Measurements from ENCODE around the gene RPS25. TPM values are rescaled to one million over a fixed set of nuclear protein-coding genes. Genes with fewer than 3 reads are reported as not detected.

Gene RPS25
- total and polyA plus RNA-seq, 4 donors = 228 to 499 (median 385) TPM

DNA sequence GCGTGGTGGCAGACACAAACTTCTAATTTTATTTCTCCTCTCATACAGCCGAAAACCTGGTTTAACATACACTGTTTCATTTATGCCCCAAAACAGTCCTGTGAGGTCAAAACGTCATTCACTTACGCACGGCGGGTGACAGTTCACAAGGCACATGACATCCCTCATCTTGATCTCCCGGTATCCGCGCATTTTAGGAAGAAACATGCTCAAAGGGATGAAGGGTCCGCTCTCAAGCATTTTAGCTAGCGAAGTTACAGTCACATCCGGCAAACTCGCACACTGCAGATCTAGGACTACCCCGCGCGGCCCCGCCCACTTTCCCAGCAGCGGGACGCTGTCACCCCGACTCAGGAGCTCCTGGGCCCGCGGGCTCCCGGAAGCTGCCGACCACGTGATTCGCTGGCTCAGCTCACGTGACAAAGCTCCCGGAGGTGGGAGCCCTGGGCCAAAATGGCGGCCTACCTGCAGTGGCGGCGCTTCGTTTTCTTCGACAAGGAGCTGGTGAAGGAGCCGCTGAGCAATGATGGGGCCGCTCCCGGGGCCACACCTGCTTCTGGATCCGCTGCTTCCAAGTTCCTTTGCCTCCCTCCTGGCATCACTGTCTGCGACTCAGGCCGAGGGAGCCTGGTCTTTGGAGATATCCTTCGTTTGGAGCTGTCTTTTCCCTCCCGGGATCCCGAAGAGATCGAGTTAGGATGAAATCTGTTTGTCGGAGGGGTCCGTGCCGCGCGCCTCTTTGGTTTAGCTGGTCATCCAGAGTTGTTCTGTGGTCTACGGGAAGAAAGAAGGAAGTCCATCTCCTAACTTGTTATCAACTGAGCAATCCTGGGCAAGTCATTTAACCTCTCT is 49.5 kb upstream of the RPS25 start, which contains the start of gene VPS11:
Gene VPS11, plus strand, starts transcription at position 448 of the 852 bp plus-strand sequence. Its CDS starts 6 bp downstream, at position 454.
- peak within 1 kb of the TSS; percentile 73 to 76 for H3K9ac ChIP-seq (ENCODE audit: low read depth in 1 of 2, low read length in 2 of 2)
- H3K4me1 ChIP-seq (ENCODE audit: control insufficient read depth in 4 of 4, insufficient read depth in 4 of 4, low read length in 3 of 4) = peaks cover 2 to 27% (median 20%) of the 10 kb centered on the region in 4 donors
- peak within 1 kb of the TSS; percentile 45 to 97 (median 67) for H3K4me3 ChIP-seq (ENCODE audit: low read depth in 1 of 3, low read length in 3 of 3)
- under 1% methylated on average over 49 of the region's 49 CpGs for WGBS
- peak; percentile 97 for DNase-seq (ENCODE audit: low spot score)
- H3K9me3 ChIP-seq (ENCODE audit: control insufficient read depth in 4 of 4, low read length in 3 of 4) = no peaks in the 10 kb centered on the region
- H3K27me3 ChIP-seq (ENCODE audit: control insufficient read depth in 4 of 4, insufficient read depth in 4 of 4, low read length in 3 of 4) = no peaks in the 10 kb centered on the region
- peaks cover 7 to 22% (median 16%) of the 10 kb centered on the region in 4 donors for H3K36me3 ChIP-seq (ENCODE audit: control insufficient read depth in 4 of 4, insufficient read depth in 3 of 4, low read depth in 1 of 4, low read length in 3 of 4)
- TF ChIP-seq JUND (IDR thresholded peaks at IDR 0.05) (peak in 1 of 2 donors; percentile 41), NR2F2 (IDR thresholded peaks at IDR 0.05) (peak; percentile 42), FOXA2 (IDR thresholded peaks at IDR 0.05) (no peak), HNF4A (conservative IDR thresholded peaks at IDR 0.05) (peak; percentile 17 to 25), RXRA (IDR thresholded peaks at IDR 0.05) (peak; percentile 31 to 59), YY1 (IDR thresholded peaks at IDR 0.05) (peak; percentile 99), HNF4G (IDR thresholded peaks at IDR 0.05) (no peak), SP1 (IDR thresholded peaks at IDR 0.05) (peak; percentile 61), GABPA (IDR thresholded peaks at IDR 0.05 in 1 of 2, conservative IDR thresholded peaks at IDR 0.05 in 1 of 2) (peak; percentile 47 to 93), RAD21 (IDR thresholded peaks at IDR 0.05) (peak in 1 of 2 donors; percentile 40), EGR1 (IDR thresholded peaks at IDR 0.05; ENCODE audit: low read depth in 2 of 2) (no peak), TAF1 (conservative IDR thresholded peaks at IDR 0.05) (peak; percentile 58), FOXA1 (IDR thresholded peaks at IDR 0.05) (peak; percentile 19)
- TF ChIP-seq, protein P1, sequence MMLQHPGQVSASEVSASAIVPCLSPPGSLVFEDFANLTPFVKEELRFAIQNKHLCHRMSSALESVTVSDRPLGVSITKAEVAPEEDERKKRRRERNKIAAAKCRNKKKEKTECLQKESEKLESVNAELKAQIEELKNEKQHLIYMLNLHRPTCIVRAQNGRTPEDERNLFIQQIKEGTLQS (IDR thresholded peaks at IDR 0.05) = peak; percentile 37
- TF ChIP-seq, protein P2, sequence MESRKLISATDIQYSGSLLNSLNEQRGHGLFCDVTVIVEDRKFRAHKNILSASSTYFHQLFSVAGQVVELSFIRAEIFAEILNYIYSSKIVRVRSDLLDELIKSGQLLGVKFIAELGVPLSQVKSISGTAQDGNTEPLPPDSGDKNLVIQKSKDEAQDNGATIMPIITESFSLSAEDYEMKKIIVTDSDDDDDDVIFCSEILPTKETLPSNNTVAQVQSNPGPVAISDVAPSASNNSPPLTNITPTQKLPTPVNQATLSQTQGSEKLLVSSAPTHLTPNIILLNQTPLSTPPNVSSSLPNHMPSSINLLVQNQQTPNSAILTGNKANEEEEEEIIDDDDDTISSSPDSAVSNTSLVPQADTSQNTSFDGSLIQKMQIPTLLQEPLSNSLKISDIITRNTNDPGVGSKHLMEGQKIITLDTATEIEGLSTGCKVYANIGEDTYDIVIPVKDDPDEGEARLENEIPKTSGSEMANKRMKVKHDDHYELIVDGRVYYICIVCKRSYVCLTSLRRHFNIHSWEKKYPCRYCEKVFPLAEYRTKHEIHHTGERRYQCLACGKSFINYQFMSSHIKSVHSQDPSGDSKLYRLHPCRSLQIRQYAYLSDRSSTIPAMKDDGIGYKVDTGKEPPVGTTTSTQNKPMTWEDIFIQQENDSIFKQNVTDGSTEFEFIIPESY (IDR thresholded peaks at IDR 0.05) = peak; percentile 79
- TF ChIP-seq, protein P3, sequence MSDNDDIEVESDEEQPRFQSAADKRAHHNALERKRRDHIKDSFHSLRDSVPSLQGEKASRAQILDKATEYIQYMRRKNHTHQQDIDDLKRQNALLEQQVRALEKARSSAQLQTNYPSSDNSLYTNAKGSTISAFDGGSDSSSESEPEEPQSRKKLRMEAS (IDR thresholded peaks at IDR 0.05) = peak; percentile 88
- TF ChIP-seq, protein P4, sequence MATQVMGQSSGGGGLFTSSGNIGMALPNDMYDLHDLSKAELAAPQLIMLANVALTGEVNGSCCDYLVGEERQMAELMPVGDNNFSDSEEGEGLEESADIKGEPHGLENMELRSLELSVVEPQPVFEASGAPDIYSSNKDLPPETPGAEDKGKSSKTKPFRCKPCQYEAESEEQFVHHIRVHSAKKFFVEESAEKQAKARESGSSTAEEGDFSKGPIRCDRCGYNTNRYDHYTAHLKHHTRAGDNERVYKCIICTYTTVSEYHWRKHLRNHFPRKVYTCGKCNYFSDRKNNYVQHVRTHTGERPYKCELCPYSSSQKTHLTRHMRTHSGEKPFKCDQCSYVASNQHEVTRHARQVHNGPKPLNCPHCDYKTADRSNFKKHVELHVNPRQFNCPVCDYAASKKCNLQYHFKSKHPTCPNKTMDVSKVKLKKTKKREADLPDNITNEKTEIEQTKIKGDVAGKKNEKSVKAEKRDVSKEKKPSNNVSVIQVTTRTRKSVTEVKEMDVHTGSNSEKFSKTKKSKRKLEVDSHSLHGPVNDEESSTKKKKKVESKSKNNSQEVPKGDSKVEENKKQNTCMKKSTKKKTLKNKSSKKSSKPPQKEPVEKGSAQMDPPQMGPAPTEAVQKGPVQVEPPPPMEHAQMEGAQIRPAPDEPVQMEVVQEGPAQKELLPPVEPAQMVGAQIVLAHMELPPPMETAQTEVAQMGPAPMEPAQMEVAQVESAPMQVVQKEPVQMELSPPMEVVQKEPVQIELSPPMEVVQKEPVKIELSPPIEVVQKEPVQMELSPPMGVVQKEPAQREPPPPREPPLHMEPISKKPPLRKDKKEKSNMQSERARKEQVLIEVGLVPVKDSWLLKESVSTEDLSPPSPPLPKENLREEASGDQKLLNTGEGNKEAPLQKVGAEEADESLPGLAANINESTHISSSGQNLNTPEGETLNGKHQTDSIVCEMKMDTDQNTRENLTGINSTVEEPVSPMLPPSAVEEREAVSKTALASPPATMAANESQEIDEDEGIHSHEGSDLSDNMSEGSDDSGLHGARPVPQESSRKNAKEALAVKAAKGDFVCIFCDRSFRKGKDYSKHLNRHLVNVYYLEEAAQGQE (IDR thresholded peaks at IDR 0.05) = no peak
- TF ChIP-seq, protein P5, sequence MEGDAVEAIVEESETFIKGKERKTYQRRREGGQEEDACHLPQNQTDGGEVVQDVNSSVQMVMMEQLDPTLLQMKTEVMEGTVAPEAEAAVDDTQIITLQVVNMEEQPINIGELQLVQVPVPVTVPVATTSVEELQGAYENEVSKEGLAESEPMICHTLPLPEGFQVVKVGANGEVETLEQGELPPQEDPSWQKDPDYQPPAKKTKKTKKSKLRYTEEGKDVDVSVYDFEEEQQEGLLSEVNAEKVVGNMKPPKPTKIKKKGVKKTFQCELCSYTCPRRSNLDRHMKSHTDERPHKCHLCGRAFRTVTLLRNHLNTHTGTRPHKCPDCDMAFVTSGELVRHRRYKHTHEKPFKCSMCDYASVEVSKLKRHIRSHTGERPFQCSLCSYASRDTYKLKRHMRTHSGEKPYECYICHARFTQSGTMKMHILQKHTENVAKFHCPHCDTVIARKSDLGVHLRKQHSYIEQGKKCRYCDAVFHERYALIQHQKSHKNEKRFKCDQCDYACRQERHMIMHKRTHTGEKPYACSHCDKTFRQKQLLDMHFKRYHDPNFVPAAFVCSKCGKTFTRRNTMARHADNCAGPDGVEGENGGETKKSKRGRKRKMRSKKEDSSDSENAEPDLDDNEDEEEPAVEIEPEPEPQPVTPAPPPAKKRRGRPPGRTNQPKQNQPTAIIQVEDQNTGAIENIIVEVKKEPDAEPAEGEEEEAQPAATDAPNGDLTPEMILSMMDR (IDR thresholded peaks at IDR 0.05; ENCODE audit: low read depth, low read length, missing input control) = no peak
- peak within 1 kb of the TSS; percentile 65 to 87 for H3K27ac ChIP-seq (ENCODE audit: low read depth in 1 of 2, low read length in 2 of 2)
